DMS114 treated with DMSO at 0.1 percent for 48 hours (cell line): ENCODE data around the gene POU6F2.

ENCODE experiments used
- DNase-seq: peaks from one replicate; lab custom pipeline; 2025; ENCODE audit not compliant: unreplicated experiment; lab: John Stamatoyannopoulos, UW

Gene POU6F2

GRCh38 chr7:39125846-39126245, 148.1 kb downstream of the POU6F2 start:
- DNase-seq, result no peak

GRCh38 chr7:39127058-39127457, 149.3 kb downstream of the POU6F2 start:
- no peak for DNase-seq

GRCh38 chr7:39128287-39128843, 150.7 kb downstream of the POU6F2 start:
- DNase-seq, result no peak

GRCh38 chr7:39130274-39130673, 152.6 kb downstream of the POU6F2 start:
- DNase-seq, result no peak

GRCh38 chr7:39130857-39131526, 153.3 kb downstream of the POU6F2 start:
- DNase-seq, result no peak

GRCh38 chr7:39132306-39132705, 154.6 kb downstream of the POU6F2 start:
- DNase-seq, result no peak

- DNase-seq, result no peak
These were observed 155.4 kb downstream of the POU6F2 start for GRCh38 chr7:39133088-39133487.

GRCh38 chr7:39137480-39137879, 159.8 kb downstream of the POU6F2 start:
- DNase-seq, result no peak

- DNase-seq, result no peak
These were observed 165.0 kb downstream of the POU6F2 start for GRCh38 chr7:39142750-39143149.

GRCh38 chr7:39144420-39144819, 166.7 kb downstream of the POU6F2 start:
- DNase-seq, result no peak

GRCh38 chr7:39145283-39145682, 167.6 kb downstream of the POU6F2 start:
- no peak for DNase-seq

- no peak for DNase-seq
These were observed 168.2 kb downstream of the POU6F2 start for GRCh38 chr7:39145935-39146334.

GRCh38 chr7:39152701-39153100, 175.0 kb downstream of the POU6F2 start:
- DNase-seq, result no peak

GRCh38 chr7:39153113-39153512, 175.4 kb downstream of the POU6F2 start:
- DNase-seq, result no peak

GRCh38 chr7:39153647-39154046, 175.9 kb downstream of the POU6F2 start:
- no peak for DNase-seq

GRCh38 chr7:39154815-39155214, 177.1 kb downstream of the POU6F2 start:
- DNase-seq, result no peak

- DNase-seq, result no peak
These were observed 180.7 kb downstream of the POU6F2 start for GRCh38 chr7:39158367-39158766.

GRCh38 chr7:39161903-39162302, 184.2 kb downstream of the POU6F2 start:
- no peak for DNase-seq

- DNase-seq, result no peak
These were observed 187.2 kb downstream of the POU6F2 start for GRCh38 chr7:39164887-39165286.

- no peak for DNase-seq
These were observed 190.8 kb downstream of the POU6F2 start for GRCh38 chr7:39168403-39169098.

- DNase-seq, result no peak
These were observed 194.4 kb downstream of the POU6F2 start for GRCh38 chr7:39172137-39172536.

GRCh38 chr7:39181398-39181797, 203.7 kb downstream of the POU6F2 start:
- DNase-seq, result no peak
